GM12892 (cell line): ENCODE results near the gene IFITM10.

Experiments
- POLR2A ChIP-seq: IDR thresholded peaks from 2 replicates; pipeline ENCODE4 v1.6.1; 2011; ENCODE audit warnings: low read depth, low read length, control low read depth
- POLR2AphosphoS5 ChIP-seq: IDR thresholded peaks from 2 replicates; pipeline ENCODE4 v1.6.1; 2011; ENCODE audit warnings: low read depth, low read length, control low read depth

DNA sequence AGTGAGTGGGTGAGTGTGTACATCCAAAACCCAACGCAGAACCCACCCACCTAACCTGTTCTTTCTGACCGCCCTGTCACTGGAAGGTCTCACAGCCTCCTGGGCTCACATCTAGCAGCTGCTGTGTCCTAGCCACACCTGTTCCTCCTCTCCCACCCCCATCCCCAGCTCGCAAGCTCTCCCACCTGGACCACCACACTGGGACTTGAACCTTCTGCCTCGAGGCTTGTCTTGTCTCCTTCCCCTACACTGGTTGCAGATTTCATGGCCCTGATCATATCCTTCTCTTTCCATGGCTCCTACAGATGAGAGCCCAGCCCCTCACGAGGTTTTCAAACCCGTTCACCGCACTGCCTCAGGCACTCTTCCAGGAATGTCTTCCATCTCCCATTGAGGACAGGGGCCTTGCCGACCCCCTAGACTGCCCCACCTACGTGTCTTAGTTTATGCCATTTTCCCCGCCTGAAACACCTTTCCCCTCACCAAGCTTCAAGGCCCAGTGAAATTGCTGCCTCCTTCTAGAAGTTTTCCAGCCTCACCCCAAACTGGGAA lies 6.7 kb downstream of the IFITM10 start:
- no peak for TF ChIP-seq POLR2AphosphoS5
- TF ChIP-seq POLR2A, result no peak
